ENCODE results near the gene FOXP1.
"Not testable (repeated sequence)": the region's sequence is repeated elsewhere in the genome, so short reads cannot be mapped to it uniquely, and the experiment has no call there.

The FOXP1 gene

GRCh38 chr3:71444861-71445259, 138.7 kb downstream of the FOXP1 start:
- DNase-seq = no peak

- DNase-seq = peak; percentile 97
Measured at GRCh38 chr3:71444028-71444860, 139.3 kb downstream of the FOXP1 start.

- no peak for DNase-seq
Measured at GRCh38 chr3:71443332-71443731, 140.2 kb downstream of the FOXP1 start.

- no peak for DNase-seq
Measured at GRCh38 chr3:71442652-71443042, 140.9 kb downstream of the FOXP1 start.

GRCh38 chr3:71441925-71442651, 141.4 kb downstream of the FOXP1 start:
- DNase-seq = no peak

- no peak for DNase-seq
Measured at GRCh38 chr3:71441217-71441924, 142.2 kb downstream of the FOXP1 start.

GRCh38 chr3:71438904-71439303, 144.6 kb downstream of the FOXP1 start:
- no peak for DNase-seq

GRCh38 chr3:71438071-71438685, 145.3 kb downstream of the FOXP1 start:
- DNase-seq = no peak

GRCh38 chr3:71436337-71436736, 147.2 kb downstream of the FOXP1 start:
- no peak for DNase-seq

- DNase-seq = not testable (repeated sequence)
Measured at GRCh38 chr3:71435836-71436235, 147.7 kb downstream of the FOXP1 start.

GRCh38 chr3:71433631-71434030, 149.9 kb downstream of the FOXP1 start:
- DNase-seq = no peak

GRCh38 chr3:71432044-71432975, 151.2 kb downstream of the FOXP1 start:
- no peak for DNase-seq

GRCh38 chr3:71430941-71431552, 152.5 kb downstream of the FOXP1 start:
- no peak for DNase-seq

- no peak for DNase-seq
Measured at GRCh38 chr3:71429597-71429988, 153.9 kb downstream of the FOXP1 start.

GRCh38 chr3:71428841-71429596, 154.5 kb downstream of the FOXP1 start:
- no peak for DNase-seq

GRCh38 chr3:71425491-71426071, 157.9 kb downstream of the FOXP1 start:
- no peak for DNase-seq

GRCh38 chr3:71423151-71423906, 160.2 kb downstream of the FOXP1 start:
- no peak for DNase-seq

- DNase-seq = no peak
Measured at GRCh38 chr3:71421820-71422566, 161.5 kb downstream of the FOXP1 start.

- no peak for DNase-seq
Measured at GRCh38 chr3:71421475-71421819, 162.1 kb downstream of the FOXP1 start.
